ENCODE measurements around the gene GAA. TPM values are rescaled to one million over a fixed set of nuclear protein-coding genes. Genes with fewer than 3 reads are reported as not detected.
A peak's percentile ranks its signal among the peaks of the same experiment; 100 is the strongest.

Gene GAA
- total and polyA plus RNA-seq, 2 of the 13 experiments (the other 11 are each of a cell fraction or from before 2014, with no cell fraction given) = 21.6 to 36.4 TPM

- CTCF ChIA-PET (ENCODE audit: low intra/inter-chr PET ratio, low total read pairs) = no interaction called here
- DNase-seq (ENCODE audit: low spot score) (no peak), ATAC-seq (no peak; the same call in 2 of the 3 replicates), FAIRE-seq (no peak)
- H3K79me2 ChIP-seq (ENCODE audit: insufficient read depth, low read length) = no peaks in the 10 kb centered on the region
- H3K4me1 ChIP-seq (ENCODE audit: insufficient read depth, low read length) = peaks cover 3% of the 10 kb centered on the region
- no peak overlapping the region for H3K9ac ChIP-seq (ENCODE audit: insufficient read depth, low read depth, low read length)
- no peak overlapping the region for H2AFZ ChIP-seq (ENCODE audit: low read length)
- H3K4me3 ChIP-seq (replicated peaks in 1 of 3; ENCODE audit: insufficient read depth in 1 of 3, low read depth in 2 of 3, low read length in 3 of 3) = no peak overlapping the region
- H3K4me2 ChIP-seq (ENCODE audit: low read depth, low read length) = no peak overlapping the region
- BruUV-seq (replicated peaks) = no TSS peak
- H4K20me1 ChIP-seq (ENCODE audit: insufficient read depth, low read length) = no peaks in the 10 kb centered on the region
- H3K27ac ChIP-seq (ENCODE audit: extremely low read length, insufficient read depth, low read length) = no peak overlapping the region
- no peaks in the 10 kb centered on the region for H3K9me3 ChIP-seq (ENCODE audit: low read length)
- in situ Hi-C loops (cut with HindIII; ENCODE audit: extremely low pct_ligation_motif_present, low pct_unique_long_range_greater_than_20kb) = no loop called here
- 93% methylated on average over 19 of the region's 35 CpGs for WGBS (ENCODE audit: low lambda C conversion rate)
- no peak for TF ChIP-seq SMC3 (IDR thresholded peaks at IDR 0.05; ENCODE audit: low read length)
- 0 out of 2 replicates have a peak, but pooled peaks have one; percentile 5 for TF ChIP-seq ZNF687 (CRISPR knock-in tag; IDR thresholded peaks at IDR 0.05)
- H3K27me3 ChIP-seq (ENCODE audit: control insufficient read depth in 1 of 2, insufficient read depth in 2 of 2, low read length in 2 of 2) = no peaks in the 10 kb centered on the region; a peak in 1 of 5 replicates
- H3K36me3 ChIP-seq (replicated peaks in 1 of 2; ENCODE audit: control insufficient read depth in 1 of 2, insufficient read depth in 2 of 2, low read length in 2 of 2) = no peaks in the 10 kb centered on the region
- intact Hi-C loops (cut with micrococcal nuclease; ENCODE audit: unreplicated experiment) = no loop called here
- POLR2A ChIA-PET = interaction anchor here (1.0 kb wide), 1 partner anchor 17 kb away, joined by 3 read pairs; the partner anchor contains the start of gene GAA
Measured at GRCh38 chr17:80118601-80119270, 17.4 kb downstream of the GAA start.

Data from HepG2 (cell line).